Umbilical cord (tissue), 2 donors: ENCODE results near the gene CPNE7. TPM values are rescaled to one million over a fixed set of nuclear protein-coding genes. Genes with fewer than 3 reads are reported as not detected.

Source experiments
- DNase-seq: peaks from one replicate; pipeline ENCODE4 v3.0.0-alpha.2; 2015; ENCODE audit warnings: low spot score
- total RNA-seq: library from RNA; depleted of rRNA; stranded (reverse); fragments of >200 nt; gene quantifications from one replicate; pipeline ENCODE4 v1.2.3, GENCODE V29; 2014; ENCODE audit warnings: low replicate concordance; ENCODE audit not compliant: insufficient read depth

The CPNE7 gene
- not detected for total RNA-seq

DNA sequence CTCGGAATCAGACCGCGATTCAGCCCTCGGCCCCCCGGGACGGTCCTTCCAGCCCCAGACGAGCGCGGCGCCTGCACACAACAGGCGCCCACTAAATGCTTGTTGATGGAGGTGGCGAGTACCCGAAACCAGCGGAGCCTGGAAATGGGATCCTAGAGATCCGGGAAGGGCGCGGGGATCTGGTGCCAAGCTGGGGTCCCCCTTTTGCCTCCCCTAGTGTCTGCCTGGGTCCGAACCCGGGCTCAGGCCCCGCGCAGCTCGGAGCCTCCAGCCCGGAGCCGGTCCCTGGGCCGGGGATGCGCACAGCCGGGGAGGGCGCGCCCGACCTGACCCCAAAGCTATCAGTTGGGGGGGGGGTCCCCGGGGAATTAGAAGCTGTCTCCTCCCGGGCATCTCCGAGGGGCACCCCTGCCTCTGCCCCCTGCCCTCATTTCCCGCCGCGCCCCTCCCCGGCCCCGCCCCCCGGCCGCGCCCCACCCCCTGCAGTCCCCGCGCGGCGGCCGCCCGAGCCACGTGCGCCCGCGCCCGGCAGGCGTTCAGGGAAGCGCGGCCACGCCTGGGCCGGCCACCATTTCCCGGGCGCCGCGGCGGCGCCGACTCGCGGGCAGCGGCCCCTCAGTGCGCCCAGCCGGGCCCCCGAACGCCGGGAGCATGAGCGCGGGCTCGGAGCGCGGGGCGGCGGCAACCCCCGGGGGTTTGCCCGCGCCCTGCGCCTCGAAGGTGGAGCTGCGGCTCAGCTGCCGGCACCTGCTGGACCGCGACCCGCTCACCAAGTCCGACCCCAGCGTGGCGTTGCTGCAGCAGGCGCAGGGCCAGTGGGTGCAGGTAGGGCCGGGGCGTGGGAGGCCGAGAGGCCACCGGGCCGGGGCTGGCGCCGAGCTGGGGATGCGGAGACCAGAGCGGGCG lies at the start of gene CPNE7:
Gene CPNE7 (plus strand): TSS at position 512 of the 906 bp plus-strand sequence. CDS start 140 bp downstream, at position 652.
- no peak for DNase-seq

- no peak for DNase-seq
Observed at GRCh38 chr16:89529097-89529496, 46.5 kb upstream of the CPNE7 start.

GRCh38 chr16:89530401-89531381 lies 44.9 kb upstream of the CPNE7 start:
- DNase-seq = no peak

DNA sequence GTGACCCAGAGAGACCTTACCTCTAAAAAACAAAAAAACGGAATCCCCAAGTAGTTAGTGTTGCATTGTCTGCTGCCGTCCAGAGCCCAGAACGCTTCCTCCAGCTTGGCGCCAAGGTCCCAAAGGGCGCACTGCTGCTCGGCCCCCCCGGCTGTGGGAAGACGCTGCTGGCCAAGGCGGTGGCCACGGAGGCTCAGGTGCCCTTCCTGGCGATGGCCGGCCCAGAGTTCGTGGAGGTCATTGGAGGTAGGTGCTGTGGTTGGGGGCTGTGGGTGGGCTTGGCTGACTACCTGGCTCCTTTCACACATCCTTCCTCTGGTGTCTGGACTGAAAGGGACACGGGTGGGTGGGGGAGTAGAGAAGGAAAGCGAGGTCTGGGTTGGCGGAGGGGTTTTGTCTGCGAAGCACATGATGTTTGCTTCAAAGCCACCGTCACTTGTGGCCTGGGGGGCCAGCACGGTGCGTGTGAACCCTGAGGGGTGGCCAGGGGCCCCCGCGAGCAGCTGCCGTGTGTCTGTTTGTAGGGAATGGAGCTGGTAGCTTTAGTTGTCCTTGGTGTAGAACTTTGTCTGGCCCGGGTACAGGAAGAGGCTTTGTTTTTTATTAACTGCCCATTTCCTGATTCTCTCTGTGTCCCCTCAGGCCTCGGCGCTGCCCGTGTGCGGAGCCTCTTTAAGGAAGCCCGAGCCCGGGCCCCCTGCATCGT lies 43.6 kb upstream of the CPNE7 start:
- no peak for DNase-seq

GRCh38 chr16:89534252-89534756 lies 41.3 kb upstream of the CPNE7 start:
- peak; percentile 37 for DNase-seq

DNA sequence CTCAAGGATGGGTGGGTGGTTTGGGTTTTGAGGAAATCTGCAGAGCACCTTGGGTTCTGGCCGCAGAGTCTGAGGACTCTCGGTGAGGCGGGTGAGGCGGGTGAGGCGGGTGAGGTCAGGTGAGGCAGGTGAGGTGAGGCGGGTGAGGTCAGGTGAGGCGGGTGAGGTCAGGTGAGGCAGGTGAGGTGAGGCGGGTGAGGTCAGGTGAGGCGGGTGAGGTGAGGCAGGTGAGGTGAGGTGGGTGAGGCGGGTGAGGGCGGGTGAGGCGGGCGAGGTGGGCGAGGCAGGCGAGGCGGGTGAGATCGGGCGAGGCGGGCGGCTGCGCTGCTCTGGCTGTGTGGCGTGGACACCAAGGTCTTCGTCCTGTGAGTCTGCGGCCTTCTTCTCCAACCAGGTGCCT lies 39.2 kb upstream of the CPNE7 start:
- no peak for DNase-seq

DNA sequence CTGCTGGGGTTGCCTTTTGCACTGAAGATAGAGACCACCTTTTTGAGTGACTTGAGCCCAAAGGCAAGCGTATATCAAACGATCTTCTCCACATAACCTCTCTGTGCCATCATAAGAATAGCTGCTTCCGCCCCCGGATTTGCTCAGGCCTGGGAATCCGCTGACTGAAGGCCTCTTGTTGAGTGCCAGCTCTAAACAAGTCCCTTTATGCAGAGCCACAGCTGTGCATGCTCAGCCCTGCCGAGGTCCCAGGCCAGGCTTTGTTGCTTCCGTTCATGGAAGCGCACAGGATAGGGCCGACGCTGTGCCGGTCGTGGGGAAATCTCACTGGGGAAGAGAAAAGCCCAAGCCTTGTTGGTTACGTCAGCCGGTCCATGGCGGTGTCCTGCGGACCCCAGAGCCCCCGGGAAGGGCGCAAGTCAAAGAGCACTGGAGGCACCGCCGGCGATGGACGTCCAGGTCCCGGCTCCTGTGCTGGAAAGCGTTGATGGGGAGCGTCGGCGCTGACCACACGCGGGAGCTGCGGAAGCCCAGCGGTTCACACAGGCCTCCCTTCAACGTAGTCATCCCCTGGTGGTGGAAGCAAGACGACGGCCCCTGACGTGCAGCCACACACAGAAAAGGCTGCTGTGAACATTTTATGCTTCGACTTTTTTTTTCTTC lies 38.5 kb upstream of the CPNE7 start:
- no peak for DNase-seq

- no peak for DNase-seq
Observed at GRCh38 chr16:89537549-89537925, 38.0 kb upstream of the CPNE7 start.

GRCh38 chr16:89538286-89538685 lies 37.3 kb upstream of the CPNE7 start:
- DNase-seq = no peak

- DNase-seq = no peak
Observed at GRCh38 chr16:89540557-89540956, 35.0 kb upstream of the CPNE7 start.

- DNase-seq = no peak
Observed at GRCh38 chr16:89541792-89542191, 33.8 kb upstream of the CPNE7 start.

- DNase-seq = no peak
Observed at GRCh38 chr16:89544113-89544512, 31.4 kb upstream of the CPNE7 start.

- no peak for DNase-seq
Observed at GRCh38 chr16:89544713-89545043, 30.9 kb upstream of the CPNE7 start.

DNA sequence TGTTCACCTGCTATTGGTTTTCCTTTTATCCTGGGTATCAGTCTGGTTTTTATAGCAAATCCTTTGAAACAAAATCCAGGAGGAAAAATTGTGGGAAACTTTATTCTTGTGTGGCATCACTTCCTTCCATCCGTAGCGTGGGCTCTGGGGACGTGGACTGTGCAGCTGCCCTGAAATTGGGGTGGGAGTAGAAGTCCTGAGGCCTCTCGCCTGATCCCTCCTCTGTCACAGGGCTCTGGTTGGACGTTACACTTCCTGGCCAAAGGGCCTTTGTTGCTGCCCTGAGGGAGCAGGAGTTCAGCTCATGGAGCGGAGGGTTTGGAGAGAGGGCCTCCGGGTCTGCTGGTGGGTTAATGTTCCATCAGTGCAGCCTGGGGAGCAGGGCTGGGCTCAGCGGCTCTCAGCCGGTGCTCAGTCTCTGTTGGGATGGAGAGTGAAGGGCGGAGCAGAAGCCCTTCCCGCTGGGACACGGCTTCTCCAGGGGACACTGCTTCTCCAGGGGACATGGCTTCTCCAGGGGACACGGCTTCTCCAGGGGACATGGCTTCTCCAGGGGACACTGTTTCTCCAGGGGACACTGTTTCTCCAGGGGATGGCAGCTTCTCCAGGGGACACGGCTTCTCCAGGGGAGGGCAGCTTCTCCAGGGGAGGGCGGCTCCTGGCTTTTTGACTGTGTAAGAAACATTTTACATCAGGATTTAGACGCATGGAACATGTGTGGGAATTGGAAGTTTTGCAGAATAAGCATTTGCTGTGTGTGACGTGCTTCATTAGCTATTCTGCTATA lies 30.3 kb upstream of the CPNE7 start:
- DNase-seq = no peak

DNA sequence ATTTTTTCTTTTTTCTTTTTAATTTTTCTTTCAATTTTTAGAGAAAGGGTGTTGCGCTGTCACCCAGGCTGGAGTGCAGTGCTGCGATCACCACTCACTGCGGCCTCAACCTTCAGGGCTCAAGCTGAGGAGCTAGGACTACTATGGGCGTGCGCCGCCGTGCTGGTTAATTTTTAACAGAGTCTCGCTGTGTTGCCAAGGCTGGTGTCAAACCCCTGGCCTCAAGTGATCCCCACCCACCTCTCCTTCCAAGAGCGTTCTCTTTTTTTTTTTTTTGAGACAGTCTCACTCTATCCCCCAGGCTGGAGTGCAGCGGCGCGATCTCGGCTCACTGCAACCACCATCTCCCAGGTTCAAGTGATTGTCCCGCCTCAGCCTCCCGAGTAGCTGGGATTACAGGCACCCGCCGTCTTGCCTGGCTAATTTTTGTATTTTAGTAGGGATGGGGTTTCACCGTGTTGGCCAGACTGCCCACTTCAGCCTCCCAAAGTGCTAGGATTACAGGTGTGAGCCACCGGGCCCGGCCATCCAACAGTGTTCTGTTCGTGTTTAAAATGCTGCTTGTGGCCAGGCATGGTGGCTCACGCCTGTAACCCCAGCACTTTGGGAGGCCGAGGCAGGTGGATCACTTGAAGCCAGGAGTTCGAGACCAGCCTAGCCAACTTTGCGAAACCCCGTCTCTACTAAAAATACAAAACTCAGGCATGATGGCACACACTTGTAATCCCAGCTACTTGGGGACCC lies 29.6 kb upstream of the CPNE7 start:
- DNase-seq = no peak

DNA sequence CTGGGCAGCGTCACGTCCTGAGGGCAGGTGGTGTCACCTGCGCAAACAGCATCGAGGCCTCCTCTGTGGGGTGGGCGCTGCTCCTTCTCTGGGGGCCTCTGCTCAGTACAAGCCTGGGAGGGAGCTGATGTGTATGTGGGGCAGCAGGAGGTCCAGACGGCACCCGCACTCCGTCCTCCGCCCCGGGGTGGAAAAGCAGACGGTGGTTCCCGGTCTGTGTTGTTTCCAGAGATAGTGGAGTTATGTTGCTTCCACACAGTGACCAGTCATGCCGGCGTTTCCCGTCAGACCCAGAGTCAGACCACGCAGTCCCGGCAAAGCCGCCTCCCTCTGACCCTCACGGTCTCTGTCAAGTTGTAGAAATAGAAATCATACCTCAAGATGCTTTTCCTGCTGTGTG lies 28.8 kb upstream of the CPNE7 start:
- DNase-seq = no peak

- no peak for DNase-seq
Observed at GRCh38 chr16:89547291-89547690, 28.3 kb upstream of the CPNE7 start.

DNA sequence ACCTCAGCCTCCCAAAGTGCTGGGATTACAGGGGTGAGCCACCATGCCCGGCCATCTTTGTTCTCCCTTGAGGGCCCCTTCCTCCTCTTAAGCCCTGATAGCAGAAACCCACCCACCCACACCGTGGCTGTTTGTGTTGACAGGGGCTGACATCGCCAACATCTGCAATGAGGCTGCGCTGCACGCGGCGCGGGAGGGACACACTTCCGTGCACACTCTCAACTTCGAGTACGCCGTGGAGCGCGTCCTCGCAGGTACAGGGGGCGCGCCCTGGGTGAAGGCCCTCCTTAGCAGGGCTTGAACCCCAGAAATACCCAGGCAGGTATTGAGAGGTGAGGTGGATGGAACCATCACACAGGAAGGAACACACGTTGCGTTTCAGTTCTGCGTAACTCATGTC lies 27.7 kb upstream of the CPNE7 start:
- DNase-seq = no peak

- no peak for DNase-seq
Observed at GRCh38 chr16:89548344-89549006, 27.1 kb upstream of the CPNE7 start.
